DMS 273 (cell line): ENCODE results near the gene GUK1.
"Not testable (repeated sequence)": the region's sequence is repeated elsewhere in the genome, so short reads cannot be mapped to it uniquely, and the experiment has no call there.

Experiments
- DNase-seq: peaks from one replicate; lab custom pipeline; 2025; ENCODE audit not compliant: unreplicated experiment; lab: John Stamatoyannopoulos, UW

The GUK1 gene

GRCh38 chr1:228104526-228105269 is 35.4 kb upstream of the GUK1 start:
- DNase-seq, result peak; percentile 50

GRCh38 chr1:228105270-228105995 is 34.6 kb upstream of the GUK1 start:
- DNase-seq, result no peak

DNA sequence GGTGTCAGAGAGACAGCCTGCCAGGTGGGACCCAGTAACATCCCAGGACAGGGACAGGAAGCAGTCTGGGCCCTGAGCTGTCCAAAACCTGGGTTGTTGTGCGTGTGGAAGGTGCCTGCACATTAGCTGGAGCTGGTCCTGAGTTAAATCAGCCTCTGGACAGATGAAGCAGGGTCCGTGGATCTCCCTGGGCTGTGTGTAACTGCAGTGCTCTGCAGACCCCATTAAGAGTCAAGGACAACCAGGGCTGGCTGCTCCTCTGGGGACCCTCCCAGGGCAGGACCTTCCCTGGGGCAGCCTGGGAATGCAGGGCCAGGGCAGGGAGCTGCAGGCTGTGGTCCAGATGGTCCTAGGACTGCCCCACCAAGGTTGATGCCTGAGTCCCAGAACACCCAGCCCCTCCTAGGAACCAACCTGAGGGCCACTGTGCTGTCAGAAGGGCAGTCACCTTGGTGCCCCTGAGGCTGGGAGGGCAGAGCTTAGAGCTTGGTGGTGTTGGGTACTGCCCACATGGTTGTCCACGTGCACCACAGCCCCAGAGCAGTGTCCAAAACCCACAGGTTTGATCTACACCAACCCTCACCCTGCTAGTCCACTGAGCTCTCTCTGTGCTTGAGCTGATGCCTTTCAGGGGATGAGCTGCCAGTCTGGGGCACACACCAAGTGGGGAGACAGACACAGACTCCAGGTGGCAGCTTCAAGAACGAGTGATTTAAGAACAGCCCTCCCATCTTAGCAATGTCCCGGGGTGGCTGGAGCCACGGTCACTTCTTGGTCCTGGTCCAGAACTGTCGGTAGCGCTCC is 33.9 kb upstream of the GUK1 start:
- DNase-seq, result no peak

DNA sequence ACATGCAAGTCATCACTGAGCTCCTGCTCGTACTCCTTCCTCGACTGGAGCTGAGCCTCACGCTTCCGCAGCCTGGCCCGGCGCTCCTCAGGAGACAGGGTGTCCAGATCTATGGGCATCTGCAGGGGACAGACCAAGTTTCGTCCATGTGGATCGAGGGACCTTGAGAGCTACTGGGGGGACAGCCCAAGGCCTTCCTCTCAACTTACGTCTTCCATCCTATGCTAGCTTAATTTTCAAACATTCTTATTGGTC is 33.4 kb upstream of the GUK1 start:
- DNase-seq, result no peak

DNA sequence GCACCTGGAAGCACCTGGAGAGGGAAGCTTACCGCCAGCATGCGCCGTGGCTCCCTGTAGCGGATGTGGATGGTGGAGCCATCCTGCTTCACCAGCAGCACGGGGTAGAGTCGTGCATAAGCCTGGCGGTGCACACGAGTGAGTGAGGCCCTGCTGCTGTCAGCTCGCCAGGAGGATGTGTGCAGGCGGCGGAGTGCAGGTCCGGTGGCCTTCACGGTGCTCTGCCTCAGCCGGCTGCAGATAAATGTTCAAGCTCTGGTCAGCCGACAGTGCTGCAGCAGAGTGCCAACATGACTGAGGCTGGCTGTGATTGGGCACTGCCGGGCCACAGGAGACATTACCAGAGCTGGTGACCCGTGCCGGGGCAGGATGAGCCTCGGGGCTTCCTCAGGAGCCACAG is 32.4 kb upstream of the GUK1 start:
- DNase-seq, result no peak

- no peak for DNase-seq
These were observed 31.9 kb upstream of the GUK1 start for GRCh38 chr1:228108055-228108690.

- DNase-seq, result no peak
These were observed 31.4 kb upstream of the GUK1 start for GRCh38 chr1:228108742-228109072.

- peak; percentile 98 for DNase-seq
These were observed 30.8 kb upstream of the GUK1 start, which contains the start of gene MRPL55 for GRCh38 chr1:228109073-228109961. Gene MRPL55 (minus strand): TSS chr1:228109299. CDS start chr1:228108260, 1,039 bp downstream.

- peak; percentile 26 for DNase-seq
These were observed 30.1 kb upstream of the GUK1 start for GRCh38 chr1:228109962-228110488.

DNA sequence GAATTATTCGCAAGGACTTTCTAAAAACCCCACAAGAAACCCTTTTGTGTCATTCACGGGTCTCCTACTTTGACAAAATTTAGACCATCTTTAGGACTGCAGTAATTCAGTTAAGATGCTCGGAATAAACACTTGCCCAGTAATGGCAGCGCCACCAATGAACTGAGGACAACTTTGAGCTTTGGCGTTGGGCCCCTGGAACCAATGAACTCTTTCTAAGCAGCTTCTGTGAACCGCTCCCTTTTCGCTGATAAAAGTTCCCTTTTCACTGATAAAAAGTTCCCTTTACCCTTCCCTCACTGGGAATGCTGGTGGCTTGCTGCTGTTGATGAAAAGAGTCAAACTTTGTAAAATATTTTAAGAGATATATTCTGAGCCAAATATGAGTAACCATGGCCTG is 29.5 kb upstream of the GUK1 start:
- DNase-seq, result no peak

DNA sequence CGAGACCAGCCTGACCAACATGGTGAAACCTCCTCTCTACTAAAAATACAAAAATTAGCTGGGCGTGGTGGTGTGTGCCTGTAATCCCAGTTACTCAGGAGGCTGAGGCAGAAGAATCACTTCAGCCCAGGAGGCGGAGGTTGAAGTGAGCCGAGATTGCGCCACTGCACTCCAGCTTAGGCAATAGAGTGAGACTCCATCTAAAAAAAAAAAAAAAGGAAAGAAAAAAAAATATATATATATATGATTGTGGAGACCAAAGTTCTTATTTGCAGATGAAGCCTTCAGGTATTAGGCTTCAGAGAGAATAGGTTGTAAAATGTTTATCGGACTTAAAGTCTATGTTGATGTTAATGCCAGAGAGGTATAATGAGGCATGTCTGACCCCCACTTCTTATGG is 28.8 kb upstream of the GUK1 start:
- DNase-seq, result not testable (repeated sequence)

- no peak for DNase-seq
These were observed 27.9 kb upstream of the GUK1 start for GRCh38 chr1:228112167-228112566.

DNA sequence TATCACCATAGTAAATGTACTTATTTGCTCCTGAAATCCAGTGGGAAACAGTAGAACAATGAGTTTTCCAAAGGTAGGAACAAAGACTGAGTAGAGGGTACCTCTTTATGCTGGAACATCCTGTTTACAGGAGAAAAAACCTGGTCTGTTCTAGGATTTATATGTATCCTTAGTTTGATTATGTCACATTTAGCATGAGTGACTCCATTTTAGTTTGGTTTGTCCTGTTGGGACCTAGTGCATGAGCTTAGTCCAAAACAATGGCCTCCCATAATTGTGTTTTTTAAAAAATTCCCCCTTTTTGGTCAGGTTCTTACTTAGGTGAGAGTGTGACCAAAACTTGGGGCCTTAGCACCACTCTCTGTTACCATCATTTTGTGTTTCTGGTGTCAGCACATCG is 27.5 kb upstream of the GUK1 start:
- DNase-seq, result no peak

- no peak for DNase-seq
These were observed 25.3 kb upstream of the GUK1 start for GRCh38 chr1:228114827-228115226.

DNA sequence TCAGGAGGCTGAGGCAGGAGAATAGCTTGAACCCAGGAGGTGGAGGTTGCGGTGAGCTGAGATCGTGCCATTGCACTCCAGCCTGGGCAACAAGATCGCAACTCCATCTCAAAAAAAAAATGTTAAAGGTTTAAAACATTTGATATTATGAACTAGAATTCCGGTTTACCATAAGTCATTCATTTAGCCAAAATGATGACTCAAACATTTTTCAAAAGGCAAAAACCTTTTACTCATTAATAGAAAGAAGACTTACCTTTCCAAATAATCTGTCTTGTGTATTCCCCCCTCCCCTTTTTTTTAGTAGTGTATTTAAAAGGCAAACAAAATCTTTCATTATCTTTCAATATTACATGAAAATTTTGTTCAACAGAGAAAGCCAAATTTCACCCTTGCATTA is 22.7 kb upstream of the GUK1 start:
- DNase-seq, result no peak

DNA sequence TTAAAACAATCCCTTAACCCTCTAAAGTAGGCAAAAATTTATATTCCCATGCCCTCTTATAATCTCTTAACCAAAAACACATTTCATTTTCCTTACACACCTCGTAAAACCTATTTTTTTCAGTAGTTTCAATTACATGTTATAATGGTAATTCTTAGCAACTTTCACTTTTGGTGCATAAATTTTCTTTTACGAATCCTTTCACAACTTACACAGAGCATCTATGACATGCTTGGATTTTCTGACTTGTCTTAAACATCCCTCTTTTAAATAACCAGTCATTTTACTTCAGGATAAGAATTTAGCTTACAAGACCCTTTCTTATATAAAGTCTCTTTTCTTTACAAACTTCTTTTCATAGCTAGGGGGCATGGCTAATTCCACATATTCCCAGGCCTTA is 22.0 kb upstream of the GUK1 start:
- DNase-seq, result peak; percentile 50

DNA sequence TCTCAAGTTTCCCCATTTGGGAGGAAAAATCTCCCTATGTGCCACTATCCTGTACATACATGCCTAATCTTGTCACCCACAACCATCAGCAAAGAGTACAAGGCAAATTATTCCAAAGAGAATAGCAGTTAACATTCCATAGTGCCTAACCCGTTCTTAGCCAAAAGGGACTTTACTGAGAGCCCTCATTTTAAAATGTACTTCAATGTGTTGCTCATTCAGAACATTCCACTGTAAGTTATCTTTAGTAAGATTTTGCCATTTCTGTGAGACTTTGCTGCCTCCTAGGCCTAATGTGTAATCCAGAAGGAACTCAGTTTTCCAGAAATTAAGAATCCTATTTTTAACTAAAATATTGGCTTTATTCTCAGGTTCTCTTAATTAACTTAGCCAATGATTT is 19.7 kb upstream of the GUK1 start:
- no peak for DNase-seq

- no peak for DNase-seq
These were observed 19.1 kb upstream of the GUK1 start for GRCh38 chr1:228120857-228121489.

DNA sequence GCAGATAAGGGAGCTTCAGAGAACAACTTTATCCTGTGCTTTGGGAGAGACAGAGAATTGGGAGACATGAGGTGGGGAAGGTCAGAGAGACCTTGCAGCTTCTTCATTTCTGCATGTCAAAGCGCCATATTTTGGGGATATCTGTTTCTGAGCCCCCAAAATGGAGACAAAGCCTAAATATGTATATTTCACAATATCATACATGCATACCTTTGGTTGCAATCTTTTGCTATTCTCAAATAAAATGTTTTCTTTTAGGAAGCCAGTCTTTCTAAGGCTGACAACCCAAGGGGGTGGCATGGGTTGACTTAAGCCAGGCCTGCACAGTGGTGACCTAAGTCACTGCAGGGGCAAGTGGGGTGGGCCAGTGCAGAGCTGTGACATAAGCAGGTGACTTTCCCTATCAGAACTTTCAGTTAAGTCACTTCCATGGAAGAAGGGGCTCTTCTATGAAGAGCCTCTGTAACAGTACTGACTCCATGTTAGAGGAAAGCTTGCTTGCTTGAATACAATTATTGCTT is 17.1 kb upstream of the GUK1 start:
- DNase-seq, result no peak

DNA sequence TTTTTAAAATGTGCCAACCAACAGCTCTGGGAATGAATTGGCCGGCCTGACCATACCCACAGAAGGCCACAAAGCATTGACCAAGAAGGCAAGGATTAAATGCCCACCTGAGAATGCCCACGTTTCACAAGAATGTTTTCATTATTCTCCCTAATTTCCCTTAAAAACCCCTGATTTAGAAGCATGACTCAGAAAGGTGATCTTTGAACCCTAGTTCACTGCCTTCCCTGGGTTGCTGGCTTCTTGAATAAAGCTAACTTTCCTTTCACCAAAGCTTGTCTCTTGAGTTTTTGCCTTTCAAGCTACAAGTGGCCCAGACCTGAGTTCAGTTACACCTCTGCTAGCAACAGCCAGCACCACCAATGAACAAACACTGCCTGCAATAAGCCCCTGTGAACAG is 16.6 kb upstream of the GUK1 start:
- no peak for DNase-seq
